HG03025 (cell line): ENCODE data around the gene ERN1.

Experiments
- ATAC-seq: cut with Tn5 transposase; IDR thresholded peaks from one replicate; pipeline ENCODE4 v1.9.1; 2021; ENCODE audit warnings: mild to moderate bottlenecking, moderate library complexity; ENCODE audit not compliant: unreplicated experiment, low FRiP score

Gene ERN1

DNA sequence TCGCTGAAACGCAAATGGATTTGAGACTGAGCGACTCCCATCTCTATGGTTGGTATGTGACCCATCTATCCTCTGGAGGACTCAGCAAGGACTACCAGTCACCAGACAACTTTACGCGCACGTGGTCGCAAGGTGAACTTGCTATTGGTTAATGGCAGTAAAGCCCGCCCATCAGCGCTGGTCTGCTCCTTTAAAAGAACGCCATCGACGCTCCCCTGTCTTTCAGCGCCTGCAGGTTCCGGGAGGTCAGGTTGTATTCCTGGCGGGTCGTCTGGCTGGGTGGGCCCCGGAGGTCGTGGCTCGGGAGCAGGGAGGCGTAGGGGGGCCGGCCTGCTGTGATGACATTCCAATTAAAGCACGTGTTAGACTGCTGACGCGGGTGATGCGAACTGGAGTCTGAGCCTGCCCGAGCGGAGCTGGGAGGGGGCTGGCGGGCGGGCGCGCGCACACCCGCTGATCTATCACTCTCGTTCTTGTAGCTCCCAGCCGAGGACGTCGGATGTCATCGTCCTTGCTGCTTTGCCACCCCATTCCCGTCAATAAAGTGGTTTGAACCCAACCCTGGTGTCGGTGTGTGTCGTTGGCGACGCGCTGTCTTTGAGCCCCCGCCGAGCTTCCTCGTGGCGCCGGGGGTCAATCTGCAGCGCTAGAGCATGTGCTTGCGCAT lies 15.9 kb upstream of the ERN1 start:
- ATAC-seq, result peak; percentile 82

DNA sequence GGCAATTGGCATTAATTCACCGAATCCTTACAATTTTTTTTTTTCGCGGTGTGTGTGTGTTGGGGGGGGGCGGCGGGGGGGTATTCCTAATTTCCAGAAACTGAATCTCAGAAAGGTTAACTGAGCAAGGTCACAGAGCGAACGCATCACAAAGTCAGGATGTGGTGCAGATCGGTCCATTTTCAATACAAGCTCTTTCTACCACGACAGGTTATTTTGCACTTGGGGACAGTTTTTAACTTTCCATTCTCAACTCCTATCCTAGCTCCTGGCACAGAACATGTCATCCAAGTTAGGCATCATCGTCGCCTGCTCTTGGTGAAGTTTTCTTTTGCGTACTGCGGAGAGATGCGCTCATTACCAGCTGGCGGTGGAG lies 15.4 kb upstream of the ERN1 start:
- ATAC-seq, result no peak

DNA sequence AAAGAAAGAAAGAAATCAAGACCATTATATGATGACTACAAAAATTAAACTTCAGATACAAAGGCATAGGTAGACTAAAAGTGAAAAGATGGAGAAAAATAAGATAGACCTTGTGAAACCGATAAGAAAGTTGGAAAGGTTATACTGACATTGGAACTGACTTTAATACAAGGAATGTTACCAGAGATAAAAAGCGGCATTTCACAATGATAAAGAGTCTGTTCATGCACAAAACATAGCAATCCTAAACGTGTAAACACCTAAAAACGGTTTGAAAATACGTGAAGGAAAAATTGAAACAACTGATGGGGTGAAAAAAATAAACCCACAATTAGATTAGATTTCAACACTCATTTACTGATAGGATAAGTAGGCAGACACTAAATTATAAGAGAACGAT lies 9.6 kb upstream of the ERN1 start:
- no peak for ATAC-seq

GRCh38 chr17:64138441-64138840 lies 8.5 kb upstream of the ERN1 start:
- ATAC-seq, result no peak

GRCh38 chr17:64135000-64135399 lies 5.1 kb upstream of the ERN1 start:
- no peak for ATAC-seq

DNA sequence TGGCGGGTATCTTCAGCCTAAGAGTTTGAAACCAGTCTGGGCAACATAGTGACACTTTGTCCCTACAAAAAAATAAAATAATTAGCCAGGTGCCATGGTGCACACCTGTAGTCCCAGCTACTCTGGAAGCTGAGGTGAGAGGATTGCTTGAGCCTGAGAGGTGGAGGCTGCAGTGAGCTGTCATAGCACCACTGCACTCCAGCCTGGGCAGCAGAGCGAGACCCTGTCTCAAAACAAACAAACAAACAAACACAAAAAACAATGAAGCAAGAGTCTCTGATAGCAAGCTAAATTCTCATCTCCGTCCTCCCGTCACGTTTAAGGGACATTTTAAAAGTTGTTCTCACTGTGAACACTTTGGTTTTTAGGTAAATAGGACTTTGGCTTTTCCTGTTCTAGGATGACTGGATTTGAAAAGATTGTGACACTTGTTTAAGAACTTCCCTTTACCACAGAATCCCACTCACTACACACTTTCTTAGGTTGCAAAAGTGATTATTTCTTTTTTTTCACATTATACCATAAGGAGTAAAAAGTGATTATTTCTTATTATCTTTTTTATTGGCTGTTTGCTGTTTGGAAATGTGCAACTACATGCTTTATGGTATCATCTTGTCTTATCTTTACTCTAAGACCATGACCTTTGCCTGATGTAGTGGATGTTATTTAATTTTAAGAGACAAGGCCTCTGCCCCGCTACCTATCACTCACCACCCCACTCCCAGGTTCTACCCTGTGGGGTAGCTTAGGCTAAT lies 4.4 kb upstream of the ERN1 start:
- no peak for ATAC-seq

DNA sequence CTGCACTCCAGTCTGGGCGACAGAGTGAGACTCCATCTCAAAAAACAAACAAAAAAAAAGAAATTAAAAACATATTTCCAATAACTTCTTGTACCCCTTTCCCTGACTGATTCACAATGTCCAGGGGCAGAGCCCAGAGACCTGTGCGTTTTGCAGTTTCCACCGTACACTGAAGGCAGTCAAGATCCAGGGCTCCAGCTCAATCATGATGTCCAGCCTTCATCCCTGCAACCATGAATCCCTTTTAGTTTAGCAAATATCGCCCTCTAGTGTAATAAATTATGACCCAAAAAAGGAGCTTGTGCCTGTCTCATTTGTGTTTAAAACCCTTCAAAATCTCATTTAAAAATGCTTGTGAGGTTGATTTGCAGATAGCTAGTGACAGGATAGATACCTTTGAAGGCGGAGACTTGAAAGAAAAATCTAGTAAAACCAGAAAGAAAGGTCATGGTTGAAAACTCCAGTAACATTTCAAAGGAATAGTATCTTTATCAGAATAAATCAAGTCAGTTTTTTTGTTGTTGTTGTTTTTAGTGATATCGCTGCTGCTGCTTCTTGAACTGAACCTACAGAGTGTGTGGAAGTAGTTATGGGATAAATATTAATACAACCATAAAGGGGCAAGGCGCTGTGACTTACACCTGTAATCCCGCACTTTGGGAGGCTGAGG lies 3.7 kb upstream of the ERN1 start:
- ATAC-seq, result no peak

DNA sequence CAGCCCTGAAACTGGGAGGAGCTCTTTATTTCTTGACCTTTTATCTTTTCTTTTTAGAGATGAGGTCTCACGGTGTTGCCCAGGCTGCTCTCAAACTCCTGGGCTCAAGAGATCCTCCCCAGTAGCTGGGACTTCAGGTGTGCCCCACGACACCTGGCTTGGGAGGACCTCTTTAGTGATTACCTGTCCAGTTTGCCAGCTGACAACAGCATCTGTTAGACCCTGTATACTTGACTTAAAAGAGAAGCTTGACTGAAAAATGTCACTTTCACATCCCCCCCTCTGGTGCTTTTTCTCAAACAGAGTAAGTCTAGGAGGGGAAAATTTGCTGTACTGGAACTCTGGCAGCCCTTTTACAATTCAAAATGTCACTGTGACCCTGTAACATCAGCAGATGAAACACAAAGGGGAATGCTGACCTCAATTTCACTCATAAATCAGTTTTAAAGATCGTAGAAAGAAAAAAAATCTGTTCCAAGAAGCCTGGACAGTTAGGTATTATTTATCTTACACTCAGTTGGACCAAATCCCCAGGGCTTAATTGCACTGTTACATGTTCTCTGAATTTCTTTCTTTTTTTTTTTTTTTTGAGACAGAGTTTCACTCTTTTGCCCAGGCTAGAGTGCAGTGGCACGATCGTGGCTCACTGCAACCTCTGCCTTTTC lies 1.8 kb upstream of the ERN1 start:
- no peak for ATAC-seq

- peak; percentile 31 for ATAC-seq
These were observed 636 bp upstream of the ERN1 start for GRCh38 chr17:64130559-64131001.

- ATAC-seq, result no peak
These were observed 504 bp downstream of the ERN1 start for GRCh38 chr17:64129515-64129764.

DNA sequence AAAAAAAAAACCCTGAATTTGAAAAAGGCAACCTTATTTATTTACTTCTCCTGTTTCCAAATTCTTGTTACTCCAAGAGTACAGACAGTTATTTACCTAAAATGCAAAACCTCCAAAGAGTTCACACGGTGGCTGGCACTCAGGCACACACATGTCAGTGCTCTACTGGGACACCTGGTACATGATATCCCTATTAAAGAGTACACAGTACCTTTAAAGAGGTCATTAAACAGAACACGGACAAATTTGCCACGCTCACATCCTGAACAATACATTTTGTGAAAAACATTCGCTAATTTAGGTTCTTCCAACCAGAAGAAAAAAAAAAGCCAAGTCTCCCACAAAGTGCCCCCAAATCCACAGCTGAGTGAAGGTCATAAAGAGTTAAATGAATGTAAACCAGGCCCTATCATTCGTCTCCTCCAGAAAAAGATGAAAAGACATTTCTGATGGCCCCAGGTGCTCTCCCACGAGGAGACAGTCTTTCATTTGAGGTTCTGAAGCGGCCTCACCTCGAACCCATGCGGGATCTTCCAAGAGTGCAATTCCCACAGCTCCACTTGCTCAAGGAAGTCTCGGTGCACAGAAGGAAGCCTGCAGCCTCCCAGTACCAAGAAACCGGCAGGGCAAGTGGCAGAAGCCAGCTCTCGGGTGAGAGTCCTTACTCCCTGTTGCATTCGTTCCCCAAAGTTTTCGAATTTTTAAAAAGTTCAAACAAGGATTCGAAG lies 993 bp downstream of the ERN1 start:
- no peak for ATAC-seq

GRCh38 chr17:64126918-64127317 lies 3.0 kb downstream of the ERN1 start:
- no peak for ATAC-seq

DNA sequence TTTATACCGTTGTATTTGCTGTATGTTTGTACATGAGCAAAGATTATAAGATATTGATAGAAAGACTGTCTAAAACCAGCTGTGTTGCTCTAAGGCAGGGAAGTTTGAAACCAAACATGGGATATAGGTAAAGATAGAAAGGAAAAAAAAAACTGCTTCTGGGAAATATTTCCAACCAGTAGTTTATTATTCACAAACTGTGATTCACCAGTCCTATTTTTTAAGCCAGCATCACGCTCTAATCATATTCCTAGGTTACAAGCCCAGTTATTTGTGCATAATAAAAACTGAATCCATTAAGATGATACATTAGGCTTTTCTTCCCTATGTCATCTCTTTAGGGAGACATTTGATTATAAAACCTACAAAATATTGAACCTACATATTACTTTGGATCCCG lies 4.0 kb downstream of the ERN1 start:
- no peak for ATAC-seq

DNA sequence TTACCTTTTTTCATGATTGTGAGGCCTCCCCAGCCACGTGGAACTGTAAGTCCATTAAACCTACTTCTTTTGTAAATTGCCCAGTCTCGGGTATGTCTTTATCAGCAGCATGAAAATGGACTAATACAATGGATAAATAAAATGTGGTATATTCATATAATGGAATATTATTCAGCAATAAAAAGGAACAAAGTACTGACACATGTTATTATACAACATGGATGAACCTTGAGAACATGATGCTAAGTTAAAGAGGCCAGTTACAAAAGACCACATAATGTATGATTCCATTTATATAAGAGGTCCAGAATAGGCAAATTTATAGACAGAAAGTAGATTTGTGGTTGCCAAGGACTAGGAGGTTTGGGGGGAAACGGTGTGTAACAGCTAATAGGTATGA lies 5.3 kb downstream of the ERN1 start:
- ATAC-seq, result no peak

GRCh38 chr17:64123114-64123513 lies 6.8 kb downstream of the ERN1 start:
- ATAC-seq, result no peak

GRCh38 chr17:64120972-64121786 lies 8.8 kb downstream of the ERN1 start:
- peak; percentile 62 for ATAC-seq

GRCh38 chr17:64120159-64120810 lies 9.7 kb downstream of the ERN1 start:
- ATAC-seq, result no peak

DNA sequence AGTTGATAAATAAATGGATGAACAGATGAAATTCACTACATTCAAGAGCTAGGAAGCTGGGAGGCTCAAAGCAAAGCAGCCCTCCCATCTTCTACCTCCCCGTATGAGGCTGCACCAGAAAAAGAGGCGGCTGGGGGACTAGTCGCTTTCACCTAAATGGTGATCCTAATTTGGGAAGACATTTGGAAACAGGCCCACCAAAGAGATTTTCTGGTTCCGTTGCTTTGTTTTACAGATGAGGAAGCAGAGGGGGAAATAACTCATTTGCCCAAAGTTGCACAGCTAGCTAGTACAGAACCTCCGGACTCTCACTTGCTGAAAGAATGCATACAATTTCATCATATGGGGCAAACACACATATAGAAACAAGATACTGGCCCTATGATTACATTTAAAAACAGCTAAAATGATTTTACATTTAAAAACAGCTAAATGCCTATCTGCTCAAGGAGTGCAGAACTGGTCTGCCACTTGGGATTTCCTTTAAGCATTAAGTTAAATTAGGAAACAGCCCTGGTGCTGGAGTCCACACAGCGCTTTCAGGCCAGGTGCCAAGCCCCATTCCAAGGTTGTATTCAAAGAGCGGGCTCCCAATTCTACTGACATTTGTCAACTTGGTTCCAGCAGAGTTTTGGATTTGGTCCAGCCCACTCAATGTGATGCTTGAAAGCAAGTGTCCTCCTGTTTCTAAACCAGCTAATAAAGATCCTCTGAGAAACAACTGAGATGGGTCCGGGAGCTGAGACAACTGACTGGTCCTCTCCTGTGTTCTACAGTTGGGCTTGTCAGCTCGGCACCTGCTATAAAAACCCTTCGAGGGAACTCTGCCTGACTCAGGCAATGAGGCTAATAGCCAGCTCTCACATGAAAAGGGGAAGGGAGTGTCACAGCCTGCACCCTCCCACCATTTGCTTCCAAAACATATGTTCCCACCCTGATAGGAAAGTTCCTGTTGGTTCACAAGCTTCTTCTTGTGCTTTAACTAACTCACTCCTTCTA lies 11.7 kb downstream of the ERN1 start:
- ATAC-seq, result no peak
